PC-9 (cell line): ENCODE measurements around the gene CCBE1.

Experiments
- EZH2 ChIP-seq: fragments of 200-600 bp; sonication (generic); IDR thresholded peaks from 2 replicates; pipeline ENCODE4 v1.8.0; 2017; ENCODE audit warnings: antibody characterized with exemption, low read depth
- TF ChIP-seq, protein P1 (sequence below): fragments of 200-600 bp; sonication (generic); conservative IDR thresholded peaks from 2 replicates; pipeline ENCODE4 v1.6.1; 2017; ENCODE audit warnings: mixed run types, antibody characterized with exemption, mild to moderate bottlenecking, moderate library complexity

DNA sequence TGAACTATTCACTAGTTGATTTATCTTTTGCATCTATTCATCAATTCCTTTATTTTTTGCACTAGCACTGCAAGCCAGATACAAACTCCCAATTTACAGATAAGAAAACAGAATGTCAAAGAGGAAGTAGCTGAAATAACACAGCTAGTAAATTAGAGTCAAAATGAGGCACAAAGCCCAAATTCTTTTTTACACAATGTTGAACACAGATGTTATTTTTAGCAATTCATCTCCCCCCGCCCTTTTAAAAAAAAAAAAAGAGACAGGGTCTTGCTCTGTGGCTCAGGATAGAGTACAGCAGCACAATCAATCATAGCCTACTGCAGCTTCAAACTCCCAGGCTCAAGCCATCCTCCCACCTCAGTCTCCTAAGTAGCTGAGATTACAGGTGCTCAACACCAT is 127.8 kb downstream of the CCBE1 start:
- TF ChIP-seq, protein P1, sequence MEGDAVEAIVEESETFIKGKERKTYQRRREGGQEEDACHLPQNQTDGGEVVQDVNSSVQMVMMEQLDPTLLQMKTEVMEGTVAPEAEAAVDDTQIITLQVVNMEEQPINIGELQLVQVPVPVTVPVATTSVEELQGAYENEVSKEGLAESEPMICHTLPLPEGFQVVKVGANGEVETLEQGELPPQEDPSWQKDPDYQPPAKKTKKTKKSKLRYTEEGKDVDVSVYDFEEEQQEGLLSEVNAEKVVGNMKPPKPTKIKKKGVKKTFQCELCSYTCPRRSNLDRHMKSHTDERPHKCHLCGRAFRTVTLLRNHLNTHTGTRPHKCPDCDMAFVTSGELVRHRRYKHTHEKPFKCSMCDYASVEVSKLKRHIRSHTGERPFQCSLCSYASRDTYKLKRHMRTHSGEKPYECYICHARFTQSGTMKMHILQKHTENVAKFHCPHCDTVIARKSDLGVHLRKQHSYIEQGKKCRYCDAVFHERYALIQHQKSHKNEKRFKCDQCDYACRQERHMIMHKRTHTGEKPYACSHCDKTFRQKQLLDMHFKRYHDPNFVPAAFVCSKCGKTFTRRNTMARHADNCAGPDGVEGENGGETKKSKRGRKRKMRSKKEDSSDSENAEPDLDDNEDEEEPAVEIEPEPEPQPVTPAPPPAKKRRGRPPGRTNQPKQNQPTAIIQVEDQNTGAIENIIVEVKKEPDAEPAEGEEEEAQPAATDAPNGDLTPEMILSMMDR = no peak
- no peak for TF ChIP-seq EZH2
